K562 (cell line): ENCODE results near the gene P2RY6.
A peak's percentile ranks its signal among the peaks of the same experiment; 100 is the strongest.

ENCODE experiments used
- CBX2 ChIP-seq: fragments of 200-600 bp; sonication (generic); IDR thresholded peaks from one replicate; pipeline ENCODE4 v1.6.1; 2012; ENCODE audit warnings: mild to moderate bottlenecking, low read length, inconsistent platforms; ENCODE audit not compliant: insufficient read depth, poor library complexity, severe bottlenecking
- NR3C1 ChIP-seq: sonication (generic); formaldehyde crosslinking; IDR thresholded peaks from 2 replicates; pipeline ENCODE4 v1.8.1; 2022; ENCODE audit warnings: missing genetic modification reagents
- POLR2A ChIP-seq: fragments of 450-650 bp; conservative IDR thresholded peaks from 2 replicates; pipeline ENCODE4 v1.6.1; 2016
- RAD21 ChIP-seq, 2 experiments: fragments of 250-450 bp in 1 of 2; fragments of 450-650 bp in 1 of 2; sonication (Bioruptor Pico) in 1 of 2; formaldehyde crosslinking in 1 of 2; IDR thresholded peaks in 1 of 2; conservative IDR thresholded peaks in 1 of 2; 2 replicates each; pipeline versions ENCODE4 v1.4.0 to v1.8.0; 2020 to 2022; ENCODE audit warnings: mild to moderate bottlenecking in 2 of 2, moderate library complexity in 1 of 2
- TCF7L2 ChIP-seq: fragments of 150-350 bp; IDR thresholded peaks from 2 replicates; pipeline ENCODE4 v1.6.1; 2016; ENCODE audit warnings: low read depth, mild to moderate bottlenecking, low read length, moderate library complexity
- ZNF311 ChIP-seq: fragments of 250-450 bp; sonication (Bioruptor Pico); IDR thresholded peaks from 2 replicates; pipeline ENCODE4 v1.4.0; 2020; ENCODE audit warnings: mild to moderate bottlenecking, moderate library complexity
- TF ChIP-seq, protein P1 (sequence below): IDR thresholded peaks from 2 replicates; pipeline ENCODE4 v1.6.1; 2011; ENCODE audit warnings: borderline replicate concordance, low read depth, mild to moderate bottlenecking, moderate library complexity, low read length; ENCODE audit not compliant: insufficient read depth, poor library complexity, severe bottlenecking
- TF ChIP-seq, protein P2 (sequence below), 2 experiments: fragments of 450-650 bp in 1 of 2; sonication (generic) in 1 of 2; formaldehyde crosslinking; conservative IDR thresholded peaks; 2 replicates each; pipeline versions ENCODE4 v1.4.0 to v1.8.1; 2020 to 2022; ENCODE audit warnings: mild to moderate bottlenecking in 1 of 2, missing genetic modification reagents in 1 of 2

DNA sequence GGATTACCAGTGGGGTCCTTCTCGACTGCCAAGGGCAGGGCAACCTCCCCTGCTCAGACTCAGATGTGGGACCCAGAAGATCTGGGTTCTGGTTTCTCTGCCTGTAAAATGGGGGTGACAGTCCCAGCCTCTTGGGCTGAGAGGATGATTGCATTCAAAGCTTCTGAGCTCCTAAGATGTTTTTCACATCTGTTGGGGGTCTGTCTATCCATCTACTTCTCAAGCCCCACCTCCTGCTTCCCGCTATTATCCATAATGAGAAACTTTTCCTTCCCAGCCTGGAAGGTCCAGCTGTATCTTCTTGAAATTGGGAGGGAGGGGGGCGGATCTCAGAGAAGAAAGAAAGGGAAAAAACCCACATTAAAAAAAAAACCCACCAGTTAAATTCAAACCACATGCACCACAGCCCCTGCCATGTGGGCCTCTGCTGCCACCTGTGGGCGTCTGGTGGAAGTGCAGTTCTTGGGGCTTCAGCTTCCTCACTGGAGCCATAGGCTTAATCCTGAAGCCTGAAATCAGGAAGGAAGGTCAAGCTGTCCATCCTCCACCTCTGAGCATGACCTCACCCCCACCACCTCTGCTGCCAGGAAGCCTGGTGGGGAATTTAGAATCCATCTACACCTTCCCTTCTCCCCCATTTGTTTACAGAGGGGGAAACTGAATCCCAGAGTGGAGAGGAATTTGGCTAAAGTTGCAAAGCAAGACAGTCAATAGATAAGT, 63.2 kb downstream of the P2RY6 start:
- TF ChIP-seq RAD21 (CRISPR knock-in tag; conservative IDR thresholded peaks at IDR 0.05 in 1 of 2, IDR thresholded peaks at IDR 0.05 in 1 of 2): peak; percentile 69 to 80
- no peak for TF ChIP-seq TCF7L2
- TF ChIP-seq ZNF311 (CRISPR knock-in tag): no peak
- no peak for TF ChIP-seq POLR2A
- TF ChIP-seq, protein P1, sequence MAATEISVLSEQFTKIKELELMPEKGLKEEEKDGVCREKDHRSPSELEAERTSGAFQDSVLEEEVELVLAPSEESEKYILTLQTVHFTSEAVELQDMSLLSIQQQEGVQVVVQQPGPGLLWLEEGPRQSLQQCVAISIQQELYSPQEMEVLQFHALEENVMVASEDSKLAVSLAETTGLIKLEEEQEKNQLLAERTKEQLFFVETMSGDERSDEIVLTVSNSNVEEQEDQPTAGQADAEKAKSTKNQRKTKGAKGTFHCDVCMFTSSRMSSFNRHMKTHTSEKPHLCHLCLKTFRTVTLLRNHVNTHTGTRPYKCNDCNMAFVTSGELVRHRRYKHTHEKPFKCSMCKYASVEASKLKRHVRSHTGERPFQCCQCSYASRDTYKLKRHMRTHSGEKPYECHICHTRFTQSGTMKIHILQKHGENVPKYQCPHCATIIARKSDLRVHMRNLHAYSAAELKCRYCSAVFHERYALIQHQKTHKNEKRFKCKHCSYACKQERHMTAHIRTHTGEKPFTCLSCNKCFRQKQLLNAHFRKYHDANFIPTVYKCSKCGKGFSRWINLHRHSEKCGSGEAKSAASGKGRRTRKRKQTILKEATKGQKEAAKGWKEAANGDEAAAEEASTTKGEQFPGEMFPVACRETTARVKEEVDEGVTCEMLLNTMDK: no peak
- TF ChIP-seq, protein P2, sequence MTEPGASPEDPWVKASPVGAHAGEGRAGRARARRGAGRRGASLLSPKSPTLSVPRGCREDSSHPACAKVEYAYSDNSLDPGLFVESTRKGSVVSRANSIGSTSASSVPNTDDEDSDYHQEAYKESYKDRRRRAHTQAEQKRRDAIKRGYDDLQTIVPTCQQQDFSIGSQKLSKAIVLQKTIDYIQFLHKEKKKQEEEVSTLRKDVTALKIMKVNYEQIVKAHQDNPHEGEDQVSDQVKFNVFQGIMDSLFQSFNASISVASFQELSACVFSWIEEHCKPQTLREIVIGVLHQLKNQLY (CRISPR knock-in tag; conservative IDR thresholded peaks at IDR 0.05): no peak
- no peak for TF ChIP-seq CBX2
- no peak for TF ChIP-seq NR3C1 (CRISPR knock-in tag)
